HG03571 (cell line): ENCODE results near the gene DSC1.

Experiments
- ATAC-seq: cut with Tn5 transposase; IDR thresholded peaks from one replicate; pipeline ENCODE4 v1.9.1; 2021; ENCODE audit not compliant: unreplicated experiment

Gene DSC1

GRCh38 chr18:31104444-31104843, 58.2 kb downstream of the DSC1 start:
- no peak for ATAC-seq

- ATAC-seq = no peak
Measured at GRCh38 chr18:31103423-31103822, 59.2 kb downstream of the DSC1 start.

DNA sequence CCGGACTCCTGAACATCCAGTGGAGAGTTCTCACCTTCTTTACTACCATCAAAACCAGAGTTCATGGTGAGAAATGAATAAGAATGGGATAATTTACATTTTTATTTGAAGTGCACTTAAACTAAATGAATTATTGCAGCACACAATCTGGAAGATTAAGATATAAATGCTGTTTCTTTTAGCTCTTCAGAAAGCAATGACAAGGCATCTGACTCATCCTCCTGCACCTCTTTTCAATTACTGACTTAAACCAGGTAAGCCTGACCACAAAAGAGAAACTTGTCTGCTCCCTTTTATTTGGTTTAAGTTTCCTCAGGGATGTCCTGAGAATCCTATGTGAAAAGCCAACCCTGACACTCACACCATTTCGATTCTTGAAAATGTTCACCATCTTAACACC, 59.7 kb downstream of the DSC1 start:
- ATAC-seq = no peak

GRCh38 chr18:31102025-31102684, 60.5 kb downstream of the DSC1 start, which contains the start of gene DSC2:
Gene DSC2 (minus strand): TSS chr18:31102421. CDS start chr18:31101971, 450 bp downstream.
- no peak for ATAC-seq

GRCh38 chr18:31101183-31102024, 61.3 kb downstream of the DSC1 start:
- ATAC-seq = no peak

GRCh38 chr18:31100436-31101182, 62.0 kb downstream of the DSC1 start:
- no peak for ATAC-seq

DNA sequence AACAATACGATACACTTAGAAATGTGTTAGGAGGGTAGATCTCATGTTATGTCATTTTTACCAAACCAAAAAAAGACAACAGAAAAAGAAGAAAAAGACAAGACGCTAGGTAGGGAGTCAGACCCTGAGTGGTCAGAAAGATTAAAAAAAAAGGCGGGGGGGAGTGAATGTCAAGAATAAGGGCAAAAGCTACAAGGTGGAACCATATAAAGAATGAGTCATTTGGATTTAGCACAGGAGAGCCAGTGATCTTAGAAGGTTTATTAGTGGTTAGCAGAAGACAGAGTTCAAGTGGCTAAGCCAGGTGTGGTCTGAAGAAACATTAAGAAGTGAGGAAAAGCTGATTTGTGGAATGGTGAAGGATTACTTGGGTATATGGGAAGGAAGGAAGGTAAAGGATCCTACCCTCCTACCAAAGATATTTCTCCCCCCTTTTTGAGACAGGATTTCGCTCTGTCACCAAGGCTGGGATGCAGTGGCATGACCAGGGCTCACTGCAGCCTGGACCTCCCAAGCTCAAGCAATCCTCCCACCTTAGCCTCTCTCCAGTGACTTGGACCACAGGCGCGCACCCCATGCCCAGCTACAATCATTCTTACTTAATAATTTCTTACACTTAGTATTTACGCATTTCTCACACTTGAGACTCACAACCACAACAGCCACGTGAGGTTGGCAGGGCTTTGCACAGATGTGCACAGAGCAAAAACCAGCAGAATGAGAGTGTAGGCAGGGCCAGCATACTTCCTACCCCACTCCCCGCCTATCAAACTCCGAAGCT, 63.0 kb downstream of the DSC1 start:
- no peak for ATAC-seq

GRCh38 chr18:31098878-31099277, 63.8 kb downstream of the DSC1 start:
- no peak for ATAC-seq

GRCh38 chr18:31097666-31098065, 65.0 kb downstream of the DSC1 start:
- no peak for ATAC-seq

- no peak for ATAC-seq
Measured at GRCh38 chr18:31093880-31094279, 68.8 kb downstream of the DSC1 start.

- no peak for ATAC-seq
Measured at GRCh38 chr18:31093294-31093693, 69.4 kb downstream of the DSC1 start.

- no peak for ATAC-seq
Measured at GRCh38 chr18:31091350-31091749, 71.3 kb downstream of the DSC1 start.

DNA sequence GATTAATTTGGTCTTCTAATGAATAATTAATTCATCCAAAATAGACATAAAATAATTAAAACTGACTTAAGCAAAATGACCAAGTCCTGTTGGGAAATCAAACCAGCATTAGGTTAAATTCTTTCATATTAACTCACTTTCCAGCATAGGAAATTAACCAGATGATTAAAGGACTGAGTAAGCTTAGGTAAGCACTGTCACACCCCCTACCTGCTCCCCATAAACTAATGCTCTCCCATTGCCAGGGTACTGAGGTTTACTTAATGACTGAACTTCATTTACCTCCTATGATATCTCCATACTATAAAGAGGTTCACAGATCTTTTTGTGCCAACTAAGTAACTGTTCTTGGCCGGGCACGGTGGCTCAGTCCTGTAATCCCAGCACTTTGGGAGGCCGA, 74.1 kb downstream of the DSC1 start:
- ATAC-seq = no peak

DNA sequence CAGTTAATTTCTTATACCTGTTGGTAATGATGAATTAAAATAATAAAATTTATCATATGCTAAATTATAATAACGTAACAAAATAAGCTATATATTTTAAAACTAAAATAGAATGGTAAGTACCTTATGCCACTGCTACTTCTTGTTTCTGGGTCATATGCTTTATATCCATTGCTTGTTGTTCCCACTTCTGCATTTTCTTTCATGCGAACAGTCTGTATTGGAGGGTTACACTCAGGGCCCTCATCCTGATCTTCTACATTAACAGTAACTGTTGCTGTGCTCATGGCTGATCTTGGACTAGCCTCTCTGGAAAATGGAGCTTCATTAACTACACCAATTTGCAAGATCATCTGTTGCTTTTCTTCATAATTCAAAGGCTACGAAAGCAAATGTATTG, 82.7 kb downstream of the DSC1 start:
- ATAC-seq = no peak
